ENCODE data around the gene TMED9.
A peak's percentile ranks its signal among the peaks of the same experiment; 100 is the strongest.

DNA sequence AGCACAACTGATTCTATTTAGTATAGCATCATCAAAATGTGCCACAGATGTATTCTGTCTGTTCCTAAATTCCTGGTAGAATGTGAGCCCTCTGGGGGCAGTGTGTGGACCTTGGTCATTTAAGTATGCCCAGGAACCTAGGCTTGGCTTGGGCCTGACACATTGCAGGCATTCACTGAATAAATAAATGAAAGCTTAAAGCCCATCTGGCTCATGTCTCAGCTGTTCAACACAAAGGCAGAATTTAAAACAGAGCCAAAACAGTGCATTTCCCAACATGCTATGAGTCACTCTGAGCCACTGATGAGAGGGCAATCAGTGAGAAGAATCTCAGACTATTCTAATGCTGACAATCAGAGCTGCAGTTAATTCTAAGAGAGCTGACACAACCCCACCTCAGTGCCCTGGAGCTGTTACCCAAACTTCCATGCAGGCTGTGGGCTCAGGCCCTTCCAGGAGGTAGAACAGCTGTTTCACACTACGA, 45.7 kb upstream of the TMED9 start:
- TF ChIP-seq CTCF (conservative IDR thresholded peaks at IDR 0.05; ENCODE audit: low read depth, low read length) = peak; percentile 35
- no peak for TF ChIP-seq SMC3 (IDR thresholded peaks at IDR 0.05; ENCODE audit: low read depth, low read length)
- TF ChIP-seq CEBPB (IDR thresholded peaks at IDR 0.05; ENCODE audit: low read depth, low read length) = peak; percentile 98
- TF ChIP-seq RCOR1 (IDR thresholded peaks at IDR 0.05; ENCODE audit: insufficient replicate concordance, low read length) = peak; percentile 79
- 0 out of 2 replicates have a peak, but pooled peaks have one; percentile 20 for TF ChIP-seq POLR2A (IDR thresholded peaks at IDR 0.05; ENCODE audit: low read depth, low read length)
- no peak for TF ChIP-seq RFX5 (IDR thresholded peaks at IDR 0.05; ENCODE audit: low read depth, low read length)
- TF ChIP-seq BHLHE40 (IDR thresholded peaks at IDR 0.05; ENCODE audit: low read depth, low read length) = 0 out of 2 replicates have a peak, but pooled peaks have one; percentile 27
- TF ChIP-seq CHD1 (IDR thresholded peaks at IDR 0.05; ENCODE audit: low read depth, low read length) = 0 out of 2 replicates have a peak, but pooled peaks have one; percentile 70
- TF ChIP-seq, protein P1, sequence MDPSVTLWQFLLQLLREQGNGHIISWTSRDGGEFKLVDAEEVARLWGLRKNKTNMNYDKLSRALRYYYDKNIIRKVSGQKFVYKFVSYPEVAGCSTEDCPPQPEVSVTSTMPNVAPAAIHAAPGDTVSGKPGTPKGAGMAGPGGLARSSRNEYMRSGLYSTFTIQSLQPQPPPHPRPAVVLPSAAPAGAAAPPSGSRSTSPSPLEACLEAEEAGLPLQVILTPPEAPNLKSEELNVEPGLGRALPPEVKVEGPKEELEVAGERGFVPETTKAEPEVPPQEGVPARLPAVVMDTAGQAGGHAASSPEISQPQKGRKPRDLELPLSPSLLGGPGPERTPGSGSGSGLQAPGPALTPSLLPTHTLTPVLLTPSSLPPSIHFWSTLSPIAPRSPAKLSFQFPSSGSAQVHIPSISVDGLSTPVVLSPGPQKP (IDR thresholded peaks at IDR 0.05; ENCODE audit: borderline replicate concordance, low read depth, low read length) = no peak
- no peak; the same call in 1 of the 2 replicates for TF ChIP-seq RAD21 (IDR thresholded peaks at IDR 0.05; ENCODE audit: low read length)
- TF ChIP-seq MAFK (IDR thresholded peaks at IDR 0.05; ENCODE audit: low read depth, low read length) = no peak; the same call in 1 of the 2 replicates
- no peak for TF ChIP-seq MXI1 (IDR thresholded peaks at IDR 0.05; ENCODE audit: borderline replicate concordance, low read depth, low read length)
